Nephron (organoid): ENCODE results near the gene RETSAT.
"Not testable (repeated sequence)": the region's sequence is repeated elsewhere in the genome, so short reads cannot be mapped to it uniquely, and the experiment has no call there.

Source experiments
- H3K27ac Mint-ChIP-seq, 3 experiments: 2 replicates each; pipeline ENCODE4 v1.8.0; 2020; ENCODE audit warnings: mixed read lengths in 3 of 3, mild to moderate bottlenecking in 2 of 3, moderate library complexity in 1 of 3
- H3K27me3 Mint-ChIP-seq: 2 replicates; pipeline ENCODE4 v1.8.0; 2021; ENCODE audit warnings: low read depth, mild to moderate bottlenecking, moderate library complexity, mixed read lengths
- H3K36me3 Mint-ChIP-seq: 2 replicates; pipeline ENCODE4 v1.8.0; 2020; ENCODE audit warnings: low read depth, mixed read lengths
- H3K4me1 Mint-ChIP-seq: 2 replicates; pipeline ENCODE4 v1.8.0; 2020; ENCODE audit warnings: mixed read lengths
- H3K4me3 Mint-ChIP-seq, 3 experiments: 2 replicates each; pipeline ENCODE4 v1.8.0; 2020; ENCODE audit warnings: mild to moderate bottlenecking in 3 of 3, mixed read lengths in 3 of 3, moderate library complexity in 2 of 3
- H3K9me3 Mint-ChIP-seq: 2 replicates; pipeline ENCODE4 v1.8.0; 2020; ENCODE audit warnings: mixed read lengths
- CTCF ChIP-seq, 3 experiments: fragments of 200-600 bp; sonication (generic); IDR thresholded peaks; one replicate each; pipeline ENCODE4 v1.5.0; 2021; ENCODE audit warnings: antibody characterized with exemption in 3 of 3; ENCODE audit not compliant: unreplicated experiment in 3 of 3

The RETSAT gene

GRCh38 chr2:85344356-85344954, 9.9 kb downstream of the RETSAT start:
- Mint-ChIP-seq H3K27ac (no peak overlapping the region), H3K9me3 (no peaks in the 10 kb centered on the region), H3K4me1 (no peaks in the 10 kb centered on the region), H3K36me3 (peaks cover 22% of the 10 kb centered on the region), H3K4me3 (no peak overlapping the region), H3K27me3 (peaks cover 3% of the 10 kb centered on the region)
- TF ChIP-seq CTCF (IDR thresholded peaks at IDR 0.05; ENCODE audit: unreplicated experiment in 3 of 3) = no peak

GRCh38 chr2:85343207-85343895, 11.0 kb downstream of the RETSAT start:
- H3K9me3 Mint-ChIP-seq, H3K27ac Mint-ChIP-seq, H3K27me3 Mint-ChIP-seq, H3K4me1 Mint-ChIP-seq, H3K4me3 Mint-ChIP-seq: not testable (repeated sequence)
- peaks cover 18% of the 10 kb centered on the region for H3K36me3 Mint-ChIP-seq

GRCh38 chr2:85342156-85342555, 12.2 kb downstream of the RETSAT start:
- Mint-ChIP-seq H3K4me3 (no peak overlapping the region), H3K36me3 (peaks cover 11% of the 10 kb centered on the region), H3K9me3 (no peaks in the 10 kb centered on the region), H3K27ac (no peak overlapping the region), H3K4me1 (no peaks in the 10 kb centered on the region), H3K27me3 (peaks cover 9% of the 10 kb centered on the region)
- no peak for TF ChIP-seq CTCF (IDR thresholded peaks at IDR 0.05; ENCODE audit: unreplicated experiment in 3 of 3)

- Mint-ChIP-seq H3K27ac (no peak overlapping the region), H3K9me3 (no peaks in the 10 kb centered on the region), H3K27me3 (peaks cover 9% of the 10 kb centered on the region), H3K4me3 (no peak overlapping the region), H3K36me3 (peaks cover 6% of the 10 kb centered on the region), H3K4me1 (no peaks in the 10 kb centered on the region)
- no peak for TF ChIP-seq CTCF (IDR thresholded peaks at IDR 0.05; ENCODE audit: unreplicated experiment in 3 of 3)
These were observed 12.9 kb downstream of the RETSAT start for GRCh38 chr2:85341269-85342029.

GRCh38 chr2:85340034-85340892, 14.1 kb downstream of the RETSAT start:
- TF ChIP-seq CTCF (IDR thresholded peaks at IDR 0.05; ENCODE audit: unreplicated experiment in 3 of 3) = no peak
- Mint-ChIP-seq H3K27ac (no peak overlapping the region), H3K4me1 (no peaks in the 10 kb centered on the region), H3K4me3 (no peak overlapping the region), H3K27me3 (peaks cover 9% of the 10 kb centered on the region), H3K36me3 (peaks cover 6% of the 10 kb centered on the region), H3K9me3 (no peaks in the 10 kb centered on the region)

GRCh38 chr2:85334928-85335327, 19.4 kb downstream of the RETSAT start:
- H3K9me3 Mint-ChIP-seq = no peaks in the 10 kb centered on the region
- no peak for TF ChIP-seq CTCF (IDR thresholded peaks at IDR 0.05; ENCODE audit: unreplicated experiment in 3 of 3)
- H3K36me3 Mint-ChIP-seq = no peaks in the 10 kb centered on the region
- no peak overlapping the region for H3K4me3 Mint-ChIP-seq
- H3K4me1 Mint-ChIP-seq = no peaks in the 10 kb centered on the region
- no peak overlapping the region for H3K27ac Mint-ChIP-seq
- peaks cover 9% of the 10 kb centered on the region for H3K27me3 Mint-ChIP-seq

GRCh38 chr2:85333877-85334276, 20.5 kb downstream of the RETSAT start:
- not testable (repeated sequence) for H3K27ac Mint-ChIP-seq, H3K4me3 Mint-ChIP-seq, H3K27me3 Mint-ChIP-seq, H3K9me3 Mint-ChIP-seq, H3K36me3 Mint-ChIP-seq, H3K4me1 Mint-ChIP-seq
